HG03520 (cell line): ENCODE data around the gene SERTAD3.
"Not testable (repeated sequence)": the region's sequence is repeated elsewhere in the genome, so short reads cannot be mapped to it uniquely, and the experiment has no call there.

Source experiments
- ATAC-seq: cut with Tn5 transposase; IDR thresholded peaks from one replicate; pipeline ENCODE4 v1.9.1; 2021; ENCODE audit warnings: mild to moderate bottlenecking, moderate library complexity; ENCODE audit not compliant: unreplicated experiment

Gene SERTAD3

GRCh38 chr19:40458597-40458974, 14.5 kb upstream of the SERTAD3 start:
- ATAC-seq = no peak

DNA sequence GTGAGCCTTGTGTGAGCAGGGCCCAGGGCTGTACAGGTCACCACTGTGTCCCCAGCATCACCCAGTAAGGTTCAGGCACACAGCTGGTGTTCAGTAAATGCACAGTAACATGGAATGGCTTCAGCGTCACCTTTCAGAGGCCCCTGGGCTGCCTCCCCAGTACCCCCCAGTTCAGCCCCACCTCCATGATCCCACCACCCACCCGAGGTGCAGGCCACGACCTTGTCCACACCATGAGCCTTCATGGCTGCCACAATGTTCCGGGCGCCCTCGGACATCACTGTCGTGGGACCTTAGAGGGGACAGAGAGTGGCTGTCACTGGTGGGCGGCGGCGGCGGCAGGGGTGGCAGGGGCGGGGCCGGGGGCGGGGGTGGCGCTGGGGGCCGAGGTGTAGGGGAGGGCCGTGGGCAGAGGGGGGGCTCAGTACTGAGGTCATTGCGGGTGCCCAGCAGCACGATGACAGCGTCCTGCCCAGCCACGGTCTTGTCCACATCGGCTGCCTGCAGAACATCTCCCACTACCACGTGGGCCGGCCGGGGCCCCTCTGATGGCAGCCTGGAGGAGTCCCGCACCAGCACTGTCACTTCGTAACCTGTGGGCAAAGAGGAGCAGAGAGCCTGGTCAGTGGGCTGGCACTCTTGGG, 13.9 kb upstream of the SERTAD3 start:
- no peak for ATAC-seq

DNA sequence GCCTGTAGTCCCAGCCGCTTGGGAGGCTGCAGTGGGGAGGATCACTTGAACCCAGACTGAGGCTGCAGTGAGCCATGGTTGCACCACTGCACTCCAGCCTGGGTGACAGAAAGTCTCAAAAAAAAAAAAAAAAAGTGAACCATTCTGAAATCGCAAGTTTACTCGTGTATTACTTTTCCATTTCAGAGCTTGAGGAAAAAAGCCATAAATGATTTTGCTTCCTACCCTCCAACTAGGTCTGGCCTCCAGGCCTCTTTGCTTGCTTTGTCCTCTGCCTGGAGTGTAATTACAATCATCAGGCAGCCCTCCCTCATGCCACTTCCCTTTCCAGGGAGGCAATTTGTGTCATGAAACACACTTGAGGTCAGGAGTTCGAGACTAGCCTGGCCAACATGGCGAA, 12.9 kb upstream of the SERTAD3 start:
- ATAC-seq = no peak

GRCh38 chr19:40453943-40454342, 9.8 kb upstream of the SERTAD3 start:
- ATAC-seq = not testable (repeated sequence)

DNA sequence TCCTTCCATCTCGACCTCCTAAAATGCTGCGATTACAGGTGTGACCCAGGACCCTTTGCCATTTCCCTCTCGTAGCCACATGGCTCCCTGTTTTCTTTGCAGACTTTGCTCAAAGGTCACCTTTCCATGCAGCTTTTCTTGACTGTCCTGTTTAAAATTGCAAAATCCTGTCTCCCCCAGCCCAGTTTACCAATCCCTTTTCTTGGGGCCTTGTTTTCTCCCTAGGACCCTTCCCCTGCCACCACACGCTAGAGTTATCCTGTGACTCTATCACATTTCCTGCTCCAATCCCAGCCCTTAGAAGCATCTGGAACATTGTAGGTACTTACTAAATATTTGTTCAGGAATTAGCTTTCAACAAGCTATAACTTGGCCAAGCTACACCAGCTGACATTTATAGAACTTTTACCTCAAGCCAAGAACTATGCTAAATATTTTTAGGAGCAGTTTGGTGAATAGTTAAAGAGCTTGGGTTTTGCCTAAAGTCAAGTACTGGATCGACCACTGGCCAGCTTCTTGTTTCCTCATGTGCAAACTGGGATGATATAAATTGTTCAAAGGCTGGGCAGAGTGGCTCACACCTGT, 9.1 kb upstream of the SERTAD3 start:
- no peak for ATAC-seq

- no peak for ATAC-seq
Measured at GRCh38 chr19:40452016-40452415, 7.9 kb upstream of the SERTAD3 start.

DNA sequence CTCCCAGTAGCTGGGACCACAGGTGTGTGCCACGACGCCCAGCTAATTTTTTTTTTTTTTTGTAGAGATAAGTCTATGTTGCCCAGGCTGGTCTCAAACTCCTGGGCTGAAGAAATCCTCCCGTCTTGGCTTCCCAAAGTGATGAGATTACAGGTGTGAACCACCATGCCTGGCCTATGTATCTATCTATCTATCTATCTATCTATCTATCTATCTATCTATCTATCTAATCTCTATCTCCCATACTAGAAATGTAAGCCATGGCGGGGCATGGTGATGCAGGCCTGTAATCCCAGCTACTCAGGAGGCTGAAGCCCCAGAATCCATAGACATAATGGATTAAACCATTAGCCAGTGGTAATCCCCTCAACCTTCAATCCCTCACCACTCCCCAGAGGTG, 6.5 kb upstream of the SERTAD3 start:
- no peak for ATAC-seq

- ATAC-seq = no peak
Measured at GRCh38 chr19:40449506-40449905, 5.4 kb upstream of the SERTAD3 start.

GRCh38 chr19:40446263-40446784, 2.2 kb upstream of the SERTAD3 start:
- ATAC-seq = no peak

GRCh38 chr19:40445780-40446262, 1.7 kb upstream of the SERTAD3 start:
- no peak for ATAC-seq

DNA sequence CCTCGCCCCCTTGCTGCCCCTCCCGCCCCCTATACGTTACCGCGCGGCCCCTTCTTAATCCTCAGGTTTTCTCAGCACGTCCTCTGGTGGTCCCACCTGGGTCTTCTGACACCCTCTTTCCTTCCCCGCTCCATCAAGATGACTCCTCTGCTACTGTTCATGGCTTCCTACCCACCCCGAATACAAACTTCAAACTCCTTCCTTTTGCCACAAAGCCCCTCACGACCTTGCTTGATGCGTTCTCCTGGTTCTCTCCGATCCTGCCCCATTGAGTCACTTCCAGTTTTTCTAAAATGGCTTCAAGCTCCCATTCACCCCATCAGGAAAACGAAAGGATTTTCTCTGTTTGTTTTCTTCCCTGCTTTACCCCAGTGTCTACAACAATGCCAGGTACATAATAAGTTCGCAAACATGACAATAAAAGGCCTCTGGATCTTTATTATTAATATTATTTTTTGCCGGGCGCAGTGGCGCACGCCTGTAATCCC, 734 bp upstream of the SERTAD3 start:
- no peak for ATAC-seq

GRCh38 chr19:40443131-40443999, 770 bp downstream of the SERTAD3 start:
- peak; percentile 58 for ATAC-seq

DNA sequence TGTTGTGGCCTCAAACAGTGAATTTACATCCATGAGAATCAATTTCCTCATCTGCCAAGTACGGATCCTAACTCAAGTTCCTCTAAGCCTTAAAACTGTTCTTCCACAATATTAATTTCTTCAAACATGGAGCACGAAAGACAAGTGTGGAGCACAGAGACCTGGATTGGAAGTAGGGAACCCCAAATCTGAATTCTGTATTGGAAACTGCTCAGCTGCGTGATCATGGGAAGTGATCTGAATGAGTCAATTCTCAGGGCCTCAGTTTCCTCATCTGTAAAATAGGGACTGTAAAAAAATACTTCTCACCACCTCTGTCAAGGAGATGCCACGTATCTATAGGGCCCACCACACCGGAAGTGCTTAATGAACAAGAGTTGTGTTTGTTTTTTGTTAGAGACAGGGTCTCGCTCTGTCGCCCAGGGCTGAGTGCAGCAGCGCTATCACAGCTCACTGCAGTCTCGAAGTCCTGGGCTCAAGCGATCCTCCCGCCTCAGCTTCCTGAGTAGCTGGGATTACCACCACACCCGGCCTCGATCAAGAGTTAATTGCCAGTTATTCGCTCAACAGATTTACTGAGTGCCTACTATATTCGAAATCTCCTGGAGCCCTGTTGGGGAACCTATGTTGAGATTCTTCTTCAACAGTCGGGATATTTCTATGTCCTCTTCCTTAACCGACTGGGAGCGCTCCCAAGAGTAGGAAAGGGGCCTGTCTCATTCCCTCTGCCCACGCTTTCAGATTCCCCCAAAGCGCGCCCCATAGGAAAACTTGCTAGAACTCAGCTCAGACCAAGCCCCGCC, 1.6 kb downstream of the SERTAD3 start:
- ATAC-seq = no peak

DNA sequence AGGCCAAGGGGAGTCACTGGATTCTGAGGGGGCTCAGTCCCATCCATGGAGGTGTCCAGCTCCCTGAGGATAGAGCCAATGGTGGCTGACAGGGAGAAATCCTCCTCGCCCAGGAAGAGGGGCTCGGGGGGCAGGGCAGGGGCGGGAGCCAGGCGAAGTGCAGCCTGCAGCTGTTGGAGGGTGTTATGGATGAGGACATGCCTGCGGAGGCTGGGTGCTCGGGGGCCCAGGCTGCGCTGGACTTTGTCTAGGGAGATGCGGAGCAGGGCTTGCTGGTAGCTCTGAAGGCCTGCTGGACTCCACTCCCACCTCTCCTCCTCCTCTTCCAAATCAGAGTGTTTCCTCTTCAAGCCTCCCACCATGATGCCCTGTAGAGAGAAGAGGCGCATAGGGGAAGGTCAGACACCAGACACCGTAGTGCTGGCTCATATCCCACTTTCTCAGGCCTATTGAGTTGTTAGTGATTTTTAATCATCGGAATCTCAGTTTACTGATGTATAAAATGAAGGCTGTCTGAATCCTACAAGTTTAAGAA, 2.3 kb downstream of the SERTAD3 start:
- no peak for ATAC-seq

- no peak for ATAC-seq
Measured at GRCh38 chr19:40438284-40438683, 5.9 kb downstream of the SERTAD3 start.

DNA sequence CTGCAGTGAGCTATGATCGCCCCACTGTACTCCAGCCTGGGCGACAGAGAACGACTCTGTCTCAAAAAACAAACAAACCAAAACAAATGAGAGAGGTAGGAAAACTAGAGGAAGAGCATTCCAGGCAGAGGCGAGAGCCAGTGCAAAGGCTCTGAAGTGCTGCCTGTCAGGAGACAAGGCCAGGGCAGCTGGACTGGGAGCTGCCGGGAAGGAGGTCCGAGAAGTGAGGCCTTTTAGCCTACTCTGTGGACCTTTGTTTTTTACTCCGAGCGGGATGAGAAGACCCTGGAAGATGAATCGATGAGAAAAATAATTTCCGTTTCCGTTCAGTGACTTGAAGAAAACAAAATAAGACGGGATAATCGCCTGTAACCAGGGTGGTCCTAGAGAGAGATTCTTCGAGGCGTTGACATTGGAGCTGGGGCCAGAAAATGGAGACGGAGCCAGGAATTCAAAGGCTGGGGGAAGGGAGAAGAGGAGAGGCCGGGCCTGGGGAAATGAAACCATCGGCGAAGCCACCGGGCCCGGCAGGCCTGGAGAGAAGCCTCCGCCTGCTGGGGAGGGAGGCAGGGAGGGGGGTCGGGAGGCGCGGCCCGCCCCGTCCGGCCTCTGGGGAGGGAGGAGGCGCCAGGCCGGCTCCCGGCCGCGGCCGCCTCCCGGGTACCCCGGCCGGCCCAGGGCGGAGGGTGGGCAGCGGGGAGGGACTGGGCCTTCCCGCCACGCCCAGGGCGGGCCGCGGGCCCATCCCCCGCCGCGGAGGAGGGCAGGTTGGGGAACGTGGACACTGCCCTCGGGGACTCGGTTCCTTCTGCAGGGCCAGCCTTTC, 10.5 kb downstream of the SERTAD3 start:
- no peak for ATAC-seq

DNA sequence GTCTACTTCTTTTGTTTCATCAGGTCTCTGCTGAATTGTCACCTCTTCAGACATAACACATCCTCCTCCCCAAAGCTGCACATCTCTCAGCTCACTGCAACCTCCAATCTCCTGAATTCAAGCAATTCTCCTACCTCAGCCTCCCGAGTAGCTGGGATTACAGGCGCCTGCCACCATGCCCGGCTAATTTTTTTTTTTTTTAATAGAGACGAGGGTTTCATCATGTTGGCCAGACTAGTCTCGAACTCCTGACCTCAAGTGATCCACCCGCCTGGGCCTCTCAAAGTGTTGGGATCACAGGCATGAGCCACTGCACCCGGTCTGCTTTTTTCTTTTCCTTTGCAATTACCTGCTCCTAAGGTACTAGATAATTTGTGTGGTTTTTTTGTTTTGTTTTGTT, 11.4 kb downstream of the SERTAD3 start:
- not testable (repeated sequence) for ATAC-seq

DNA sequence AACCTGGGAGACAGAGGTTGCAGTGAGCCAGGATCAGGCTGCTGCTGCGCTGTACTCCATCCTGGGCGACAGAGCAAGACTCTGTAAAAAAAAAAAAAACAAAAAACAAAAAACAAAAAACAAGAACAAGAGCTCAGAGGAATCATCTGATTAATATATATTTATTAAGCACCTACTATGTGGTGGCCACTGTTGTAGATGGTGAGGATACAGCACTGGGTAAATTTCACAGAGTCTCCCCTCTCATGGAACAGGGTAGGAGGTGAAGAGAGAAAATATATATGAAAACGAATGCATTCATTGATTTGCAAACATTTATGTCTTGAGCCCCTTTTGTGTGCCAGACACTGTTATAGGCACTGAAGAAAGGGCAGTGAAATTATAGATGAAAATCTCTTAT, 12.4 kb downstream of the SERTAD3 start:
- no peak for ATAC-seq

- ATAC-seq = not testable (repeated sequence)
Measured at GRCh38 chr19:40430242-40430641, 13.9 kb downstream of the SERTAD3 start.
